HG03159 (cell line): ENCODE data around the gene CSNK1G3.
A peak's percentile ranks its signal among the peaks of the same experiment; 100 is the strongest.
"Not testable (repeated sequence)": the region's sequence is repeated elsewhere in the genome, so short reads cannot be mapped to it uniquely, and the experiment has no call there.

ENCODE experiments used
- ATAC-seq: cut with Tn5 transposase; IDR thresholded peaks from one replicate; pipeline ENCODE4 v1.9.1; 2021; ENCODE audit warnings: mild to moderate bottlenecking, moderate library complexity; ENCODE audit not compliant: unreplicated experiment

Gene CSNK1G3

DNA sequence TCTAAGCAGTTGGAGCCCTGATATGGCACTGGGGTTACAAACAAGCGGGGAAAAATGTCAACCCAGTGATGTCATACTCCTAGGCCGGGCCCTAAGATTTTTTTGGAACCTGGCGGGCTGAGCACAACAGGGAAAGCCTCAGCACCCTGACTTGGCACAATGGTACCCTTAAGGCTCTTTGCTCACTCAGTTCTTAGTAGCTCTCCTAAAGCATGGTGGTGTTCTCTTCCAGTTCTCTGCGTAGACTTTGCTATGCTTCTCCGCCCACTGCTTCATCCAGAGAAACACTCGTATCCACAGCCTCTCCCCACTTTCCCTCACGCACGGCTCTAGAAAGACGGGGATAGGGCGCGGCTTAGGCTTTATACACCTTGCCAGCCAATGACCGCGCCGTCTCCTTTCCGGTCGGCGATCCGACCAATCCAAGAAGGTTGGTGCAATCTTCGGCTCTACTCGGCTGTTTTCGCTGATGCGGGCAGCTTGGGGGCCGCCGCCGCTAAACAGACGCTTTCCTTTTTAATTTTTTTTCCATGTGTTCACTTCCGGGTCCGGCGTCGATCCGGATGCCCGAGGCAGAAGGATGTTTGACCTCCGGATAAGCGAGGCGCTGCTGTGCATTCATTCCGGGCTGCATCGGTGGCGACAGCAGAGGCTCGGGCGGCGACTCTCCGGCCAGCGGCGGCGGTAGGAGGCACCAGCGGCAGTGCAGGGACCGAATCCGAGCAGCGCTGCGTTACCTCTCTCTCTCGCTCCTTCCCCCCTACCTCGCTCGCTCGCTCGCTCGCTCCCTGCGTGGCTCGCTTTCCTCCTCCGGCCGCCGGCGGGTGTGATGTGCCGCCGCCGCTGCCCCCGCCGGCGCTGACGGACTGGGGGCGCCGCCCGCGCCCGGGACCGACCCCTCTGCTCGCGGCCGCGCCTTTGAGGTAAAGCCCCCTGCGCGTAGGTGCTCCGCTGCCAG is at the start of gene CSNK1G3:
Gene CSNK1G3 (plus strand): TSS at position 530 of the 958 bp plus-strand sequence. CDS start 33,487 bp downstream, outside the sequence.
- ATAC-seq, result peak; percentile 95

DNA sequence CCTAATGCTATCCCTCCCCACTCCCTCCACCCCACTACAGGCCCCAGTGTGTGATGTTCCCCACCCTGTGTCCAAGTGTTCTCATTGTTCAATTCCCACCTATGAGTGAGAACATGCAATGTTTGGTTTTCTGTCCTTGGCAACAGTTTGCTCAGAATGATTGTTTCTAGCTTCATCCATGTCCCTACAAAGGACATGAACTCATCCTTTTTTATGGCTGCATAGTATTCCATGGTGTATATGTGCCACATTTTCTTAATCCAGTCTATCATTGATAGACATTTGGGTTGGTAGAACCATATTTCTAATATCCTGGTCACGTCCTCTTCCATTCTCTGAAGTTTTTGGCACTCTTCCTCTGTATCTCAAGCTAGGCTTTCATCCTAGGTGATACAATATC is 45.1 kb upstream of the CSNK1G3 start:
- not testable (repeated sequence) for ATAC-seq

DNA sequence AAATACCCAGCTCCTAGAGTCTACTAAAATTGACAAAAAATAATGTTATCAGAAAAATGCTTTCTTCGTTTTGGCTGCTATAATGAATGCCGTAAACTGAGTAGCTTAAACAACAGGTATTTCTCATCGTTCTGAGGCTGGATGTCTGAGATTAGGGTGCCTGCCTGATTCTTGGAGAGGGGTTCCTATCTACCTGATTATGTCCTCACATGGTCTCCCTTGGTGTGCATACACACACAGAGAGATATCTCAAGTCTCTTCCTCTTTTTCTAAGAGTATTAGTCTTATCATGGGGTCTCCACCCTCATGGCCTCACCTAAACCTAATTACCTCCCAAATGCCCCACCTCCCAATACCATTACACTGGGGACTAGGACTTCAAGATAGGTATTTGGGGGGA is 40.6 kb upstream of the CSNK1G3 start:
- no peak for ATAC-seq

DNA sequence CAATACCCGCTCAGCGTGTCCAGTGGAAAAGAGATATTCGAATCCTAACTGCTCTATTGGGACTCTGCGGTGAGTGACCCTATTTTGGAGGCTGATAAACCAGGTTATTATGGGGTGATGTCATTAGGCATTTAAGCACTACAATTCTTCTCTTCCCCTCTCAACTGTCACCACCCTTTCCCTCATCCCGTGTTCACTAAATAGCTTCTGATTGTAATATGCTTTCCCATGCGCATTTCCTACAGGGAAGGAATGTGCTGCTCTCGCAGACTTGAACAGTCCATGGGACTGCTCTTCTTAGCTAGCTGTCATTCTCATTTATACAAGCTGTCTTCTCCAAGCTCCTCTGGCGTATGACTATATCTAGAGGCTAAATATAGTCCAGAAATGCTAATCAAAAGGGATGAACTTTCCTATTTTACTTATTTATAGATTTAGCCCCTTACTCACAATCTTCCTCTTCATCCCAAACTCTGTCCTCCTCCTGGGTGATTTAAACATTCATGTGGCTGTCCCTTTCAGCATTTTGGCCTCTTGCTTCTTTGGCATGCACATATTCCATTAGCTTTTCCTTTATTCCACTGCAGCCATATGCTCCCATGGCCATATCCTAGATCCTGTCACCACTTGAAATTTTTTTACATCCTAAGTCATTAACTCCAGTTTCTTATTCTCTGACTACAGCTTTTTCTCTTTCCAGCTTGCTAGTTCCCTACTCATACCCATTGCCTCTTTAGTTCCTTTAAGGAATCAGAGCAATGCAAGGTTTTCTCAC is 39.6 kb upstream of the CSNK1G3 start:
- ATAC-seq, result no peak

DNA sequence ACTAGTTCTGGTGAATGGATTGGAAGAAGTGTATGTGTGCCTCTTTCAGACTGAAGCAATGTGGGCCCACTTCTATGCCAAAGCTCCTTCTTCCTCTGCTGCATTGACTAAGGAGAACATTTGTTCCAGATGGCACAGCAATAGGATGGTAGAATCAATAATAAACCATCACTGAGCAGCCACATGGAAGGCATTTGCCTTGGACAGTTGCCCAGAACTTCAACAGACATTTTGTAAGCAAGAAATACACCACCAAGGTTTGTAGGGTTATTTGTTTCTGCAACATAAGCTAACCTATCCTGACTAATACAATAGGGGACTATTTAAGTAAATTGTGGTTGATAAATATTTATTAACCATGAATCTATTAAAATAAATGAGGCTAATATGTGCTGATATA is 37.7 kb upstream of the CSNK1G3 start:
- ATAC-seq, result no peak

DNA sequence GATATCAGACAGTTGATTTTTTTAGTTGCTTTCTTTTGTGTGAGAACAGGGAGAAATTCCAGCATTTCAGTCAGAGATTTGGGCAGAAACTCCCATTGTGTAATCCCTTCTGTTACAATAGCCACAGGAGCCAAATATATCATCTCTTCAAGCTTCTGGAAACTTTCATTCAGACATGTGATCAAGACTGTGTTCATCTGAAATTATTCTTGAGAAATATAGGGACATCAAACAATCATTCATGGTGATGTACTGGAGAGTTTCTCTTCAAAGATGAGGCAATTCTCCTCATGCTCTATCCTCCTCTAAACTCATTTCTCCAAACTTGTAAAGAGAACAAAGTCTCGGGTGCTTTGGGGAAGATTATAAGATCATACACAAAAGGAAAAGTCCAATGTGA is 35.2 kb upstream of the CSNK1G3 start:
- no peak for ATAC-seq

DNA sequence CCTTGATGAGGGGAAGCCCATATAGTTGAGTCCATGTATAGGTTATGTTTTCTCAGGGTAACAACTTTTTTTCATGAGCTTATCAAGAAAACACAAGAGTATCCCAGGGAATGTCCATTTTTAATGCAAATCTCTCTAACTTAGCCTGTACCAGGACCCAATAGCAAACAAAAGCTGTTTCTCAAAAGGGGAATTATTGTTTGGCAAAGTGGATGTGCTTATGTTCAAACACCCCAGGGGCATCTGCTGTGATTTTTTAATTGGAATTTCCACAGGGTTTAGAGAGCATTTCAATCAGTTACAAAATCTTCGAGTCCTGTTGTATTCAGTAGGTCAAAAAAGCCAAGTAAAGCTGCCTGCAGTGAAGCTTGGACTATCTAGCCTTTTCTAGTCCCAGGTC is 33.4 kb upstream of the CSNK1G3 start:
- no peak for ATAC-seq

DNA sequence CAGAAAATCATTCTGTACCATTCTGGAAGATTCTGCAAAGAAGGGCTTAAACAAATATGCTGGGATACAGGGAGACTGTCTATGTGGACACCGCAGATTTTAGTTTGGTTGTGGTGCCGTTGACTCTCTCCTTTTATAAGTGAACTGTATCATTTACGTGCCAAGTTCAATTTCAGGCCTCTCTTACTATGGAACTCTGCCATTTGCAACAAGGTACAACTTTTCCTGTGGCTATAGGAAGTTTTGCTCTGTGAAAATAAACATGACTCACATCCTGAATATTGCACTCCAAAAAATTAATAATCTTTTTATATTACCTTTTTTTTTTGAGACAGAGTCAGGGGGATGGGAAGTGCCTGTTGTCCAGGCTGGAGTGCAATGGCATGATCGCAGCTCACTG is 29.7 kb upstream of the CSNK1G3 start:
- no peak for ATAC-seq

DNA sequence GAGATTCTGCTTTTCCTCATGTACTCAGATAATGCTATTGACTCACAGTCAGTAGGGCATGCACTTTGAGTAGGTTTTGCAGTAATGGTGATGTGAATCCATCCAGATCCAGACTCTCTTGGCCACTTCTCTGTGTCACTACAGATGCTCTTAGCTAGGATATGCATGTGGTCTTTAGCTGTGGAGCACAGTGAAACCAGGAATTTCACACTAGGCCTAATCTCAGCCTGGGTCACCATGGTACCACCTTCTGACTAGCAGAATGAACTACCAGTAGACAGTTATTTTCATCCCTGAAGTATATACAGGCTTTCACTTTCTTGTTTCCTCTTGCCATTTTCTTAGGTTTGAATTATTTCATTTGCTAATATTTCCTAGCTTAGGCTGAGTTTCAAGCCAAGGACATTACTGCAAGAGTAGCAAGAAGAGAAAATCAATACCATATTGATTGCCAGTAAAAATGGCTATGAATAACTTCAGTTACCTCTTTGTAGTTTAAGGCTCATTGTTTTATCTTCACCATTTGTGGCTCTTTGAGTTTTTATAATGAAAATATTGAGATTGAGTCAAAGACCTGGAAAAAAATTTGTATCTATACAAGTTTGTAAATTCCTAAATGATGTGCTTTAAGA is 28.4 kb upstream of the CSNK1G3 start:
- no peak for ATAC-seq

DNA sequence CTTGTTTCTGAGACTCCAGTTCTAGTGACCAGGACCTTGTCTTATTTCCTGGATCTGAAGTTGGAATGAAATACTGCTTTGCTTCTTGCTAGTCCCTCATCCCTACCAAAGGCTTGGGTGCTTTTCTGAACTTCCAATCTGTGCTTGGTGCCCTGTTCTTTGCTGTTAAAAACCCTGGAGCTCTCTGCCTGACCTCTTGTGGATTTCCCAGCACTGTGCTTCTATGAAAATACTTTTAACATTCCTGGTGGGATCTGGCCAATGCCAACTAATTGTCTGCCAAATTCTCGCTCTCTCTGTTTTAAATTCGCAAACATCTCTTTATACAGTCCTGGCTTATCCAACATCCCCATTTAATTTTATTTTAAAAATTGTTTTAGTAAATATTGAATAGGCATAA is 26.7 kb upstream of the CSNK1G3 start:
- no peak for ATAC-seq

DNA sequence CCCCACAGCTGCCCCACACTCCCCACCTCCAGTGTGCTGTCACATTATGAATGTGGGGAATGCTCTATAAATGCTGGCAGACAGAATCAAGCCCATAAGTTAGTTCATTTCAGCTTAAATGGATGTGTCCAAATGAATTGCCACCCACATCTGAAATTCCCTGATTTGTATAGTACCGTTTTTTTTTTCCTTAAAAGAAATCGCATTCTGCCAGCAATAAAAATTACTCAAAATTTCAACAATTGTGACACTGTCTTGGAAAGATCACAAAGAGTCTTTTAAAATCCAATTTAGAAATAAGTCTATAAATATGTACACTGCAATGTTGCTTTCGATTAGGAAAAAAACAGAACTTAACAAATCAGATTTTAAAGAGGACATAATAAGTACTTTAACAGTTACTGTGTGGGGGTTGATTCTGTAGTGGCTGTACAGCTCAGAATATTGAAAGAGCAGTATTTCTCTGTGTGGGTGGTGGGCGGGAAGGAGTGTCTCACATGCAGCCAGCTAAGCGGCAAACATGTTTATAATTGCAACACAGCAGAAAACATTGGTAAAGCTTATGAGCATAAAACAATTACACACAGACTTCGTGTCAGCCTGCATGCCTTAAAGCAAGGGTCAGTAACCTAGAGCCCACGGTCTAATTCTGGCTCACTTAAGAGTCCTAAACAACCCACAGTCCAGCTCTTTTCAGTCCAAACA is 24.9 kb upstream of the CSNK1G3 start:
- no peak for ATAC-seq

DNA sequence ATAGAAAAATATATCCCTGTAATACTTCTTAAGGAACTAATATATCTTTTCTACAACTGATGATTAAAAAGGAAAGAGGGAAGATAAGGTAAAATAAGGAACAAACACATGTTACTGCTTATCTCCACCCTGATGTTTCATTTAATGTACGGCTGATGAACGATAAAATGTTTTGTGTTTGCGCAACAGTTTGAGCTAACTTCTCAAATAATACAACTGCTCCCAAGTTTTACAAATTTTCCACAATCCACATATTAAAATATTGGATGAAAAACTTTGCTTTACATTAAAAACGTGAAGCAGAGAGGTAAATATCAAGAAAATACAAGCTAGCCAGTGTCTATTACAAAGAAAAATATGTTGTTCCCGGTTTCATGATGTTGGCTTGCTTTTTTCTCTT is 21.0 kb upstream of the CSNK1G3 start:
- ATAC-seq, result no peak

DNA sequence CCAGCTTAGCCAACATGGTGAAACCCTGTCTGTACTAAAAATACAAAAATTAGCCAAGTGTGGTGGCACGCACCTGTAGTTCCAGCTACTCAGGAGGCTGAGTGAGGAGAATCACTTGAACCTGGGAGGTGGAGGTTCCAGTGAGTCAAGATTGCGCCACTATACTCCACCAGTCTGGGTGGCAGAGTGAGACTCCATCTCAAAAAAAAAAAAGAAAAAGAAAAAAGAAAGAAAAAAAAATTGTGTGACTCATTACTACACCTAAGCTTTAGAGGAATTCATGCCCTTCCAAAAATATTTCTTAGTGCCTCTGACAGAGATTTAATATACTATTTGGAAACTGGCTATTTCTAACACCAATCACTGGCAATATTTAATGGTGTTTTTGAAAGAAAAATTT is 16.8 kb upstream of the CSNK1G3 start:
- ATAC-seq, result not testable (repeated sequence)

DNA sequence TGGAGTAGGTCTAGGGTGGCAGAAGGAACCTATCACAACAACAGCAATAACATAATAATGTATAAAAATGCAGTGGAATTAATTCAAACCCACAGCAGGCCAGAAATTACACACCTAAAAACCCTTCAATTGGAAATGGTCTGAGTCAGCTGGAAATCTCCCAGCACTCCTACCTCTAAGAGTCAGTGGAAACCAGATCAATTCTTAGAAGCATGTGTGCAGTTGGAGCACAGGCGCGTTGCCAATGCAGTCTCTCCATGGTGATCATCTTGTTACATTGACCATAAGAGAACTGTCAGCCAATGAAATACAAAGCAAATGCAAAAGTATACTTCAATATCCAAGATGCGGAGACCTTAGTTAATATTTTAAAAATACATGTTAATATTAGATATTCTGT is 15.1 kb upstream of the CSNK1G3 start:
- no peak for ATAC-seq

DNA sequence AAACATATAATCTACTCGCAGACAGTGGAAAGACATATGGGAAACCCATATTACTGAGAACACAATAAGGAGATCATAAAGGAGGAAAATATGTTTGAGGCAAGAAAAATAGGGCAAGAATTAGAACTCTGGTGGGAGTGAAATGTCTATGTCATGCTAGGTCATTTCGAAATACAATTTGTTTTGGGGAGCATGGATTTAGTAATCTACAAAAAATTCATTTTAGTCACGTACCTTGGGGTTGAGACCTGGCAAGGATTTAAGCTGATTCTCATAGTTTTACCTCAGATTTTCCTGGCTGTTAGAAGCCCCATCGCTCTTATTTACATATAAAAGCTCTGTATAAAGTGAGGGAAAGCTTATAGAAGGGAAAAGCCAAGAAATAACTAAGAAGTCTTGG is 11.5 kb upstream of the CSNK1G3 start:
- no peak for ATAC-seq

DNA sequence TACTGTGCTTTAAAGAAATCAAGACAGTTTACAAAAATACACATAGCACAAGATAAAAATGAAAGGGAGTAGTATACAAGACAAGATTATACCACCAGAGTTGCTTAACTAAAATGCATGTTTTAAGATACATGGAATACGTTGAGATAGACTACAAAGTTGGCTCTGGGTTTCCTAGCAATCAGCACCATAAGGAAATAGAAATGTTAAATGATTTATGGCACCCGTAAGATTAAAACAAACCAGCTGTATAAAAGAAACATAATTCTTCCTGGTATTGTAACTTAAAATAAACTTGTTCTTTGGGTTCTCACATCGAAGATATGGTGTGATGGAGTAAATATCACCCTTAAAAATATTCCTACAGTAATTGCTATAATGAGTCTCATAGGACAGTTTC is 9.9 kb upstream of the CSNK1G3 start:
- no peak for ATAC-seq

DNA sequence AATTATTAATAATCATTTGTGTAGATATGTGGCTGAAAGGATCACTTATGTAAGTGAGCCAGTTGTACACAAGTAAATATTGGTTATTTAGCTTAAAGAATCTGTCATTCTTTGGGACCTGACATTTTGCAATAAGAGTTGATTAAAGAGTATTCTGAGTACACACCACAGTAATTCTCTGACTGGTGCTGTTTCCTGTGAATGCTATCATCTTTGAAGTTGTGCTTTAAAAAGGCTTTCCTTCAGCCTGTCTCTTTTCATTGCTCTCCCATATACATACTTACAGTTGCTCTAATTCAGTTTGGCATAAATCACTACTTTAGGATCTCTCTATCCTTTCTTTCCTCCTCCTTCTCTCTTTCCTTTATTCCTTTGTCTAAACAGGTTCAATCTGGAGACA is 8.7 kb upstream of the CSNK1G3 start:
- no peak for ATAC-seq

DNA sequence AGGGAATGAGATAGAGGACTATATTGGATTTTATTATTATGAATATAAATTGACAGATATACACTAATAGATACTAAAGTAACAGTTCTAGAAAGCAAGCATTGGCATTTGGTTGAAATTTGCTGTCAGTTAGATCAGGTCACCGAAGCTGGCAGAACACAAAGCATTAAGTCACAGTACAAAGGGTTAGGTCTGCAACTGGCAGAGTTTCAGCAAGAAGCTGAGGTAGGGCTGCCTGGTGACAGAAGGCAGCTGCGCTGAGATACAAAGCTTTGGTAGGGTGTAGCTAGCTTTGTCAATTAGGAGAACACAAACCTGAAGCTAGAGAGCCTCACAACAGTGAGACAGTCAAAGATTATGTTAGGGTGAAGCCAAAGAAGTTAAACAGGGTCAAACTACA is 6.3 kb upstream of the CSNK1G3 start:
- no peak for ATAC-seq

DNA sequence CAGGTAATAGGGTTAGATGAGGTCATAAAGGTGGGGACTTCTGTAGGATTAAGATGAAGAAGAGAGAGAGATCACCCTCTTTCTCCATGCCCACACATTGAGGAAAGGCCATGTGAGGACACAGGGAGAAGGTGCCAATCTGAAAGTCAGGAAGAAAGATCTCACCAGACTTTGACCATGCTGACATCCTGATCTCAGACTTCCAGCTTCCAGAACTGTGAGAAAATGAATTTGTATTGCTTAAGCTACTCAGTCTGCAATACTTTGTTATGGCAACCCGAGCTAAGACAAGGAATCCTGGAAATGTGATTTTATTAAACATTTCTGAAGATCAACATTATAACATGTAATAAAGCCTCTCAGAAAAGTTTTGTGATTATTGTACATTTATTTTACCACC is 3.5 kb upstream of the CSNK1G3 start:
- no peak for ATAC-seq

DNA sequence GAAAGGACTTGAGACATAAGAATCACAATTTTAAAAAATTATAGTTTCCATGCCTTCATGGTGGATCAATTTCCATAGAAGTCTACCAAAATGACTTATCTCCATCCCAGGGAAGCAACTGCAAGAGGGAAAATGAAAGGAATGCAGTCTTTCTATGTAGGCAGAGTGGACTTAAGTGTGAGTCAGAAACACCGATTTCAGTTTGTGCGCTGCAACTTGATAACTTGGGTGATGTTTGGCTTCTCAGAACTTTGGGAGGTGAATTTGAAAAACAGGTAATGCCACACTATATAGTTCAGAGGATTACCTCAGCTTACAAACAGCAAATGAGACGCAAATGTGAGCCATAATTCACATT is 708 bp upstream of the CSNK1G3 start:
- no peak for ATAC-seq
